ENCODE results near the gene HEPH.
"Not testable (repeated sequence)": the region's sequence is repeated elsewhere in the genome, so short reads cannot be mapped to it uniquely, and the experiment has no call there.

- TF ChIP-seq CTCF (IDR thresholded peaks at IDR 0.05; ENCODE audit: low read depth, low read length); EZH2phosphoT487 (IDR thresholded peaks at IDR 0.05; ENCODE audit: low read depth): not testable (repeated sequence)
Observed at GRCh38 chrX:66135284-66135683, 28.8 kb upstream of the HEPH start.
